MM.1S (cell line): Measurements from ENCODE around the gene MMP25.

Experiments used
- CTCF ChIP-seq: fragments of 300-600 bp; sonication (generic); IDR thresholded peaks from 2 replicates; pipeline ENCODE4 v1.5.1; 2016; ENCODE audit warnings: antibody characterized with exemption, low read length, mixed read lengths
- EZH2 ChIP-seq: fragments of 300-600 bp; sonication (generic); optimal IDR thresholded peaks from 2 replicates; pipeline ENCODE3; 2017; ENCODE audit warnings: low read depth, mild to moderate bottlenecking, antibody characterized with exemption, low read length, mixed read lengths
- EZH2phosphoT487 ChIP-seq: fragments of 300-600 bp; sonication (generic); IDR thresholded peaks from 2 replicates; pipeline ENCODE4 v1.6.1; 2018; ENCODE audit warnings: antibody characterized with exemption, low read length

GRCh38 chr16:3057181-3058138 lies 11.1 kb downstream of the MMP25 start:
- TF ChIP-seq CTCF (no peak), EZH2 (no peak), EZH2phosphoT487 (no peak)
